ENCODE data around the gene SEMA4C.
A peak's percentile ranks its signal among the peaks of the same experiment; 100 is the strongest.

The SEMA4C gene

DNA sequence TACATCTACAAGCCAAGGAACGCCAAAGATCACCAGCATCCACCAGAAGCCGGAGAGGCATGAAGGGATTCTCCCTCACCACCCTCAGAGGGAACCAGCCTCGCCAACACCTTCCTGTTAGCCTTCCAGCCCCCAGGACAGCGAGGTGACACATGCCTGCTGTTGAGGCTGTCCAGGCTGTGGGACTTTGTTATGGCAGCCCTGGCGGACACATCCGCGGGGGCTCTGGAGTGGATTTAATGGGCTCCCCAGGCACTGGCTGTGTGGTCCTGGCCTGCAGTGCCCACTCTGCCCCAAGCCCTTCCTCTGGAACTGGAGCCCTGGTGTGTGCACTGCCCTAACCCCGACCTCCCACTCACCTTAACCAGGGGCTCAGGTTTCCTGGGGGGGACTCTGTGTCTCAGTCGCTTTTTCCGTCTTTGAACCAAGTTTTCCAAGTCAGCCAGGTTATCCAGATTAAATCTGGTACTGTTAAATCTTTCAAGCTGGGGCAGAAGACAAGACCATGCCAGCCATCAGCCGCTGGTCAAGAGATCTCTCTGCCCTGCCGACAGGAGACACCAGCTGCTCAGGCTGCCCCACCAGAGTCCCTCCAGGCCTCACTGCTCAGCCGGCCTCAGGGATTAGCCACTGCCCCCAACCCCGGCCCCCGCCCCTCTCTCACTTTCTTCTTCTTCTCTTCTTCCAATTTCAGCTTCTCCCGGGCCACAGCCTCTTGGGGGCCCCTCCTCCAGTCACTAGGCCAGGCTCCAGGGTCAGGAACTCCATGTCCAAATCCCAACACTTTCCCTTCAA lies 28.0 kb downstream of the SEMA4C start:
- DNase-seq (ENCODE audit: low read depth), result no peak

DNA sequence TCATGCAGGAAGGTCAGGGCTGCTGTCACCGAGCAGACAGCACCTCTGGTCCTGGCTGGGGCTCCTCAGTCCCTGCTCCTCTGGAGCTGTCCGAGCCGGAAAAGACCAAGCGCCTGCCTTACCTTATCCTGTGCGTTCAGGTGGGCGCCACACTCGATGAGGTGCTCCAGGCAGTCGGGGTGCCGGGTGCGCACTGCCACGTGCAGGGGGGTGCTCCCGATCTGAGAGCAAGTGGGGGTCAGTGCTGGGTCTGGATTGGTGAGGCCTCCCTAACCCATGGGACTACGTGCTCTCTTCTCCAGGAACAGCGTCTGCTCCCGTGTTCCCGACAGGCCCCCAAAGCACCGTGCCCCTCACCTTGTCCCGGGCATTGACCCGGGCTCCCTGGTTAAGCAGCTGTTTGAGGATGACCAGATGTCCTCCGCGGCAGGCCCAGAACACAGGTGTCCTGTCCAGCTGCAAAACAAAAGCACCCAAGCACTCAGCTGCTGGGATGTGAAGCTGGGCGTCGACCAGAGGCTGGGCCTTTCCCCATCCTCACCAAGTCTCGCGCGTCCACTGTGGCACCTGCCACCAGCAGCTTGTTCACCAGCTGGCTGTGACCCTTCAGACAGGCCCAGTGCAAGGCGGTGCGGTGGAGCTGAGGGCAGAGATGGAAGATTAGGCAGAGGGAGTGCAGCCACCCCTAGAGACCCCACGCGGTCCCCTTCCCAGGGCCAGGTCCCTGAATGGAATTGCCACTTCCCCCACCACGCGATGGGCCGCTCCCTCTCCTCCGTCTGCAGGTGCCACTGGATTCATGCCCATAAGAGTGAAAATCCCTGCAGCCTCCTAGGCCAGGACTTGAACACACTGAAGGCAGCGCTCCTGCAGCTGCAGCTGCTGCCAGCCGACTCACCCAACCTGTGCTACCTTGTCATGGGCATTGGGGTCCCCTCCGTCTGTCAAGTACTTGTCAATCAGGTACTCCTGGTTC lies 29.7 kb downstream of the SEMA4C start:
- DNase-seq (ENCODE audit: low read depth), result no peak

DNA sequence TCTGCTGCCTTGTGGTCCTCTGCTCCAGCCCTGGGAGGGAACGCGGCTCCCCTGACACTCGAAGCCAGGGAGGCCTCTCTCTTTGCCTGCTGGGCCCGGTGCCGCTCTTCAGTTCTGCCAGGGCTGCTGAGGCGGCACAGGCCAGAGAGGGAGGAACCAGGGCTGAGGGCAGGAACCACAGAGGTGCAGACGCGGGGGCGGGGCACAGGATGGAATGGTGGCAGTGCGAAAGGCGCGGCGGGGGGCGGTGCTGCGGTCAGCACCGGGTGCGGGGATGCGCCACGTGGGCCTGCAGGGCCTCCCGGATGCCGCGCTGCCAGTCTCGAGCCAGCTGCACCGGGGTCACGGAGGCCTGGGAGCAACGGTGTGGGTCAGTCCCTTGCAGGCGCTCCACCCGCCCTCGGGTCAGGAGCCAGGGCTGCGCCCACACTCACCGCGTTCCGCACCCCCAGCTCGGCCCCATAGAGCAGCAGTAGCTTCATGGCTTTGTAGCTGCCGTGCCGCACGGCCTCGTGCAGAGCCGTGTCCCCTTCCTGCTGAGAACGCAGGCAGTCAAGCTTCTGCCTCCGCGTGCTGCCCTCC lies 30.5 kb downstream of the SEMA4C start:
- DNase-seq (ENCODE audit: low read depth), result no peak

DNA sequence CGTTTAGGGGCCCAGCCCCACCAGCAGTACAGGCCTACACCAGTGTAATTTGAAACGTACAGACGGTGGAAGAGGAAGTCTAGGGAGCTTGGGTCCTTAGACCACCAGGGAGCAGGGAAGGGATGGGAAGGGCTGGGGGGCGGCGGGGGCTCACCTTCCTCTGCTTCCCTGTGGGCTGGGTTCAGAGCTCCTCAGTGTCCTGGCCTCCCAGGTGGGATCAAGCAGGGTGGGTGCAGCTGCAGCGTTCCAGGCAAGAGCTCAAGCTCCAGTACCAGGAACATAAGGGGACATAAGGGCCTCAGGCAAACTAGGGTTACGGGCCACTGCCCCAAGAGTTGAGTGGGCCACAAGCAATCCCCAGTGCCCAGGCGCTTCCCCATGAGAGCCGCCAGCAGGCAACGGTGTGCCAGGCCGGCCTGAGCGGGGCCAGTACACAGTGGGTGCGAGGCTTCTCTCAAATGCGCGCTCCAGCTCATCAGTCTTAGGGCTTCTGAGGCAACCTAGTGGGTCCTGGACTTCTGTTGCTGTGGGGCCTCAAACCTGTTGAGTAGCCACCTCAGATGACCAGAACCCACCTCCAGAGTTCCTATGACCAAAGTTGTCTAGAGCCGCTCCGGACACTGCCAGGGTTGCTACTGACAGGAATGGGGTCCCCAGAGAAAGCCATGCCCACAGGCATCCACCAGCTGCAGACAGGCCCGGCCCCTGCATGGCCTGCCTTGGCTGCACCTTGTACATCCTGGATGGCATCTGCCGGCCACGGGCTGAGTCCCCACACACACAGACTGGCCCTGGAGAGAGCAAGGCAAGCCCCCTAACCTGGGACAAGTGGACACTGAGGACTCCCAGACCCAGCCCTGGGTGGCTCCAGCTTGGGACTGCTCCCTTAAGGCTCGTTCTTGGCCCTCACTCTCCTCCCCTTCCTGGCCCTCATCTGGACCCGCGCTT lies 31.3 kb downstream of the SEMA4C start:
- DNase-seq (ENCODE audit: low read depth), result no peak

DNA sequence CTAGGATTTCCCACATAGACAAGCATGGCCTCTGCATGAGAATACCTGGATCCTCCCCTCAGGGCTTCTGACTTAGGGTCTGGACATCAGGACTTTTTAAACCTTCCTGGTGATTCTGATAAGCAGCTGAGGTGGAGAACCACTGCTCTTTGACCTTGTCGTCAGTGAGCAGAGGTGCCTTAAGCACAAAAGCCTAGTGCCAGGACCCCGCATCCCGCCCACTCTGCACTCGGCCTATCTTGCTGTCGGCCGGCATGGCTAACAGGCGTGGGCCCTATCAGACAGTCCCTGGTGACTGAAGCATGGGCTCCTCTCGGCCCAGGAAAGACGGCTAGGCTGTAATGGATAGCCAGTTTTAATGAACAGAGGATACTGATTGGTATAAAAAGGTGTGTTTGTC lies 32.3 kb downstream of the SEMA4C start:
- no peak for DNase-seq (ENCODE audit: low read depth)

DNA sequence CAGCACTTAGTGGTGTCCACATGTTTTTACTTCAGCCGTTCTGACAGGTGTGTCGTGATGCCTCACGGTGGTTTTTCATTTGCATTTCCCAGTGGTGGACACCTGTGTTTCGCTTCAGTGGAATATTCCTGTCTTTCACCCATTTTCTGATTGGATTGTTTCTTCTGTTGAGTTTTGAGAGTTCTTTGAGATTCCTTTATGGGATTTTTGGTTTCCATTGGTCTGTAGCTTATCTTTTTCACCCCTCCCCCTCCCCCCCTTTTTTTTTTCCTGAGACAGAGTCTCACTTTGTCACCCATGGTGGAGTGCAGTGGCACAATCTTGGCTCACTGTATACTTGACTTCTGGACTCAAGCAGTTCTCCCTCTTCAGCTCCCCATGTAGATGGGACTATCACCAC lies 34.0 kb downstream of the SEMA4C start:
- no peak for DNase-seq (ENCODE audit: low read depth)

DNA sequence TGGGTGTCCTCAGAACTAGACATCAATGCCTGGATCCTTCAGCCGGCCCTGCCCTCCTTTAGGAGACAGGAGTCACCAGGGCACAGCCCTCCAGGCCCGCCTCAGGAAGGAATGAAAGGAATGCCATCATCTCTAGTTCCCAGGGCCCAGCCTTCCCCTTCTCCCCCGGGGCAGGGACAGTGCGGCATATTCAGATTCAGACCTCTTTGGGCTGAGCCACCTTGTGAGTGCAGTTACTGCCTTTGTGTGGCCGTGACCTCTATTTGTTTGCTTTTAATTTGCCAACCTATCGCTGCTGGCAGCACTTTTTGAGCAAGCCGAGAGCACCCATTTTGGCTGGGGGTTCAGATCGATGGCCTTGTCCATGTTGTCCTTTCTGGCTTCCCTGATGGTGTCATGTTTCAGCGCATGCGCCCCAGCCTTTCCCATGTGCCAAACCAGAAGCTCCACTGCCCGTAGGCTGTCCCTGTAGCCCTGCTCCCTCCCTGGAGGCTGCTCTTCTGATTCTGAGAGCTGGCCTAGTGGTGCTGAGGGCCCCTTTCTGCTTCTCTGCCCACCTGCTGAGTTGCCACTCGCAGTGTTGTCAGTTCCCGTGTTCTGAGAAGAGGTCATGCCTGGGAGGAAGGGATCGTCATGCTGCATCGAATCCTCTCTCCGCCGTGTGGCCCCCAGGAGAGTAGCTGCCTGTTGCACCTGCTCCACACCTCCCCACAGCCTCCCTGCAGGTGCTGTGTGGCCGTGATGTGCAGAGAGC lies 36.9 kb downstream of the SEMA4C start:
- peak; percentile 70 for DNase-seq (ENCODE audit: low read depth)

DNA sequence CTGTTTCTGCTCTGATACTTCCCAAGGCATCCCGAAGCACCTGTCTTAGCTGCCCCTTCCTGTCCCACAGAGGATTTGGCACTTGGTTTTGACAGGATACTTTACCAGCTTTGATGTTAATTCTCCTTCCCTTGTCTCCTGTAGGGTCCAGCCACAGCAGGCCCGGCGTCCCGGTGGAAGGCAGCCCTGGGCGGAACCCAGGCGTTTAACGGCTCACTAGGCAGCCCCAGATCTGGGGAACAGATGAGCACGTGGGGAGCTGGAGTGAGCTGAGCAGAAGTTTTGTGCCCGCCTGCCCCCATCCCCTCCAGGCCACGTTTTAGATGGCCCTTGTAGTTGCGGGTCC lies 37.5 kb downstream of the SEMA4C start:
- no peak for DNase-seq (ENCODE audit: low read depth)

DNA sequence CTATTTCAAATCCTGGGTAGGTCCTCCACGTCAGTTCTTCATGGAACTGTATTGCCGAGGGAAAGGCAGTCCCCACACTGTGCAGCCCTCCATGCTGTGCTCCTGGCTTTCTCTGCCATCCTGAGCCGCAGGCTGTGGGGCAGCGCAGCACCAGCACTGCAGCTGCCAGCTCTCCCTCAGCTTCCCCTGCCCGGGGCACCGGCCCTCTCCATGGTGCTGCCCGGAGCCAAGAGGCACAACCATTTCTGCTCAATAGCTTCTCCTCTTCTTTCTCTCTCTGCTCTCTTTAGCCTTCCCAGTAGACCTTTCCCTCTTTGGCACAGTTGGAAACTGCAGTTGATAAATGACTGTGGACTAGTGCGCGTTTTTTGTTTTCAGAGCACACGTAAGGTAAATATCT lies 38.2 kb downstream of the SEMA4C start:
- no peak for DNase-seq (ENCODE audit: low read depth)

DNA sequence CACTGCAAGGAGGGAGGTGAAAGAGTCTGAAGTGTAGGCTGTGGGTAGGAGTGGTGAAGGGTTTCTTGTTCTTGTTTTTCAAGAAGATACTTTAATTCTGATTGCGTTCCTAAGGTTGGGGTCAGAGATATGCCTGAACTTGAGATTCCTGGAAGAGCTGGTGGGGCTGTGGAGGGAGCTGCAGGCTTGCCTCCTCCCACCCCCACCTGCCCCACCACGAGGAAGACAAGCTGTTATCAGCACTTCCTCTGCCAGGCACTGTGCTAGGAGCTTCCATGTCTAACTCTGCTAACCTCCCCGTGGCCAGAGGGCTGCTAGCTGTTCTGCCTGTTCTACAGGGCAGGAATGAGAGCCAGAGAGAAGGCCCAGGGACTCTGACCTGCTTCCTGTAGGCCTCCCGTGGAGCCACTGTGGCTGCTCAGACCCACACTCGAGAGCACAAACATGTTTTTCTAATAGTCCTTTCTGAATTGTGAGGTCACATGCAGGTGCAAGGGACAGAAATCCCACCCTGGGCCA lies 39.8 kb downstream of the SEMA4C start:
- DNase-seq (ENCODE audit: low read depth), result no peak

DNA sequence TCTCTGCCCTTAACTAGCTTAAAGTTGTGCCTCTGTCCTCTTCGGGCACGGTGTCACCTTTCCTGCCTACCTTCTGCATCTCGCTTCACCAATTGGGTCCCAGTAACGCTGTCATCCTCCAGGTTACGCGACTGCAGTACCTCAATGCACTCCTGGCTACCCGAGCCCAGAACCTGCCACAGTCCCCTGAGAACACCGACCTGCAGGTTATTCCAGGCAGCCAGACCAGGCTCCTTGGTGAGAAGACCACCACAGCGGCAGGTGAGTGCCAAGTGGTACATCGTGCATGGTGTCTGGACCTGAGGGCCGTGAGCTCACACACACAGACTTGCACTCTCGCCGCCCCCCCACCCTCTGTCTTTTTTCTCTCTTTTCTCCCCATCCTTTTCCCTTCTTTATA lies 41.0 kb downstream of the SEMA4C start:
- DNase-seq (ENCODE audit: low read depth), result no peak

DNA sequence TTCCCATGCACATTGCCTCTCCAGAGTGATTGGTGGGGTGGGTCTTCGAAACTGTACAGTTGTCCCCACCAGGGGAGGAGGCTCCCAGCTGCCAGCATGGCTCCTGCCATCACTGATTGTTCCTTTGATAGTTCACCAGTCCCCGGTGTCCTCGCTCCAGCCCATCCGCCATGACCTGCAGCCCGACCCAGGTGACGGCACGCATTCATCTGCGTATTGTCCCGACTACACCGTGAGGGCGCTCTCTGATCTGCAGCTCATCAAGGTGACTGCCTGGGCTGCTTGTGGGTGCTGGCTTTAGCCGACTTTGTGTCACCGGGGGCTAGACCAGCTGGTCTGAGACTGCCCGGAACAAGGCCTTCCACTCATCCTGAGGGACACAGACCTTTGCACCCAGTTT lies 41.4 kb downstream of the SEMA4C start:
- DNase-seq (ENCODE audit: low read depth), result no peak

DNA sequence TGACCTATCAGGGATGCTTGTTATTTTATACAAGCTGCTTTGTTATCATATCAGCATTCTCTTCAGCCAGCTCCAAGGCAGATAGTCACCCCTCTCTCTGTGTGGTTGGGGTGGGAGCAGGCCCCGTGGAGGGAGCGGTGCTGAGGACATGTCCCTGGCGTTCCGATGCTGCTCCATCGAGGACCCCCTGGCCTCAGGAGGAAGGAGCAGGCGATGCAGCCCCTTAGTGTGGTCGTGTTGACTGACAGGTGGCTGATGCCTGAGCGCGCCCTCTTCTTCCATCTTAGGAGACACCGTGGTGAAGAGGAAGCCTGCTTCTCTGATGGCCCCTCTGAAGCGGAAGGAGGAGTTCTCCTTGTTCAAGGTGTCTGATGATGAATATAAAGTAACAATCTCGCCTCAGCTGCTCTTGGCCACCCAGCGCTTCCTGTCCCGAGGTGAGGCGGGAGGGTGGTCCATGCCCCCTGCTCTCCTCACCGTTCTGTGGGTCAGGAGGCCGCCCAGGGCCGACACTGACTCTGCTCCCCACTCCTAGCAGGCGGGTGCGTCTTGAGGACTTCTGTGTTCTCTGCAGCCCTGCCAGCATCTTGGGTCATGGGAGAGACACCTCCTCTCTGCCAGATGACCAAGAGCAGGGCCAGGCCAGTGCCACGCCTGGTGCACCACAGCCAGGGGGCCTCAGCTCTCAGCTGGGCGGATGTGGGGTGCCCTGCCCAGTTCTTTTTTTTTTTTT lies 43.2 kb downstream of the SEMA4C start:
- no peak for DNase-seq (ENCODE audit: low read depth)

DNA sequence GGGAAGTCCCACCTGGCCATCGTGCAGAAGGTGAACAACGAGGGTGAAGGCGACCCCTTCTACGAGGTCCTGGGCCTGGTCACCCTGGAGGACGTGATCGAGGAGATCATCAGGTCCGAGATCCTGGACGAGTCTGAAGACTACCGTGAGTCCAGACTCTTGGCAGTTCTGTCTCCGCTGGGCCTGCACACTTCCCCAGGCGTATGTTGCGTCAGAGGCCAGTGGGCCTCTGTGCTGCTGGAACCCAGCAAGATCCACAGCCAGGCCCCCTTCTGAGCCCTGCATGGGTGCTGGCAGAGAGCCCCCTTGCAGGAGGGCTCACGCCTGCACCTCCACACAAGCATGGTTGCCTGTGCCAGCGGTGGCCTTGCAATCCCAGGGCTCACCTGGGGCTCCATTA lies 44.8 kb downstream of the SEMA4C start:
- no peak for DNase-seq (ENCODE audit: low read depth)

DNA sequence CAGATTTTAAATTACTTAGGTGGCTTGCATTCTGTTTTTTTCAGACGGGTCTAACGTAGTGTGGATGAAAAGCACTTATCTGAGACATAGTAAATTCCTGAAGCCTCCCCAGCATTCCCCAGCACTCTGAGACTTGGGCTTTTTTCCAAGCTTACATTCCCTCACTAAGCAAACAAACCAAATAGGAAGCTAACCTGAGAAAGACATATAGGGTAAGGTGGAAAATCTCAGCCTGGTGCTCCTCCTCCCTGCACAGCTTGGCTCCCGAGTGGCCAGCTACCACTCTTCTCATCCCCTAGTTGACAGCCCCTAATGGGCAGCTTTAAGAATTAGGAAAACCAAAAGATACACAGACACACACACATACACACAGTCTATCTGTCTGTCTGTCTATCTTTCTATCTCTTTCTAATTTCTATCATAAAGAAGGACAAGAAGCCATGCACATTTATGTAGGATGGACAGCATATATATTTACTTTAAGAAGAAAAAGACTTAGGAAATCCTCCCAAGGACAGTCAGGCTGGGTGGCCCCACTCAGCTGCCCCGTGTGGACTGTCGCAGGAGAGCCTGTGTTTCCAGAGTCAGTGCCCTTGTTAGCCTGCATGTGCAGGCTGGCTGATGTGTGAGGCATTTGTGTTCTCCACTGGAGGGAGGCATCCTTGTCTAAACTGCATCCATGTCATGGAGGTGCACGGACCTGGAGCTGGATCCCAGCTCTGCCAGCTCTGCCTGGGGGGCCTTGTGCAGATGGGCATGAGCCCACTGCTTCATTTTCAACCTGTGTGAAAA lies 45.6 kb downstream of the SEMA4C start:
- peak; percentile 76 for DNase-seq (ENCODE audit: low read depth)

DNA sequence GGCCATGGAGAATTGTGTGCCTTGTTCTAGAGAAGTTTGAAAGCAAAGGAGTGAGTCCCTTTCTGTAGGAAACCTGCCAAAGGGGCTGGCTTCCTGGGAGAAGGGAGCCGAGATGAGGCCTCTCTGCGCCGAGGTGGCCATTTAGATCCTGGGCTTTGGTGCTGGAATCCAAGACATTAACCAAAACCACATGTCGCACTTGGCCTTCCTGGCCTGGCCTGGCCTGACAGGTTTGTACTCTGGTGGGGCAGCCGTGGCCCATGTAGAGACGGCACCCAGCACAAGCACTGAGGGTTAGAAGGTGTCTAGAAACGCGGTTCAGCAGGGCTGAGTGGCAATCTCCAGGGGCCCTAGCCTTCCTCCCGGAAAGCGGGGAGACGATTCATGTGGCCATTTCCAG lies 46.7 kb downstream of the SEMA4C start:
- DNase-seq (ENCODE audit: low read depth), result no peak

DNA sequence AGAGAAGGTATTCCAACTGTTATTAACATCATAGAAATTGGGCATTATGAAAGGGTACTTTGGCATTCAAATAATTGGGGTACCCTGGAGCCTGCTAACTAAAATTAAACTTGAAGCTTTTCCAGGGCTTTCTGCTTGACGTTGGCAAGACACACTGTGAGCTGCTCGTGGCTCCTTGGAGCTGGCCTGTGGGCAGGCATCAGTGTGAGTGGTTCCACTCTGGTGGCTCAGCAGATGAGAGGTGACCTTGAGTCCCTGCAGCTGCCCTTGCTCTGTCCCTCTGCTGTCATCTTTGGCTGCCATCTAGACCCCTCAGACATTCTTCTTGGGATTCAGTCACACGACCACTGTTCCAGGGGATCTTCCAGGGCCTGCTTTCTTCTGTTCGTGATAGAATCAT lies 47.1 kb downstream of the SEMA4C start:
- no peak for DNase-seq (ENCODE audit: low read depth)

DNA sequence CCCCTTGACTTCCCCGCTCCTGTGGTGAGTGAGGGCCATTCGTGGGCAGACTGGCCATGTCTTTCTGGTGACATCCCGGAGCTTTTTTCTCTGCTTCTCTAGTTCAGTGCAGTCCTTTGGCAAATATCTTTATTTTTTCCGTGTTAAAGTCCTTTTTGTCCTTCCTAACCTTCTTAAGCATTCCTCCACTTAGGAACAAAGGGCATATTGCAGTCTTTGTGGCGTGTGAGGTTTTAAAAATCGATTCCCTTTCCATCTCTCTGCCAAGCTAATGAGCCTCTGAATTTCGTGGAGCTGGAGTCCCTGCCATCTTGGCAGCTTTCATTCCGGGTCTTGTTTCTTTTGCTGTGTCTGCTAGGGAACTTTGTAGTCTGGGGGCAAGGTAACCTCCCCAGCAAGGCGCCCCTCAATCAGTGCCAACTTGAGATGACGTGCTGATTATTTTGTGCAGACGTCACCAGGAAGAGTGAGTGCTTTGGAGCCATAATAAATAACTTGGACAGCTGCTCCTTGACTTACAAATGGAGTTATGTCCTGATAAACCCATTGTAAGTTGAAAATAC lies 48.7 kb downstream of the SEMA4C start:
- no peak for DNase-seq (ENCODE audit: low read depth)

Measured in iris pigment epithelial cell (primary cell).